HG03108 (cell line): Measurements from ENCODE around the gene CTNNA3.
"Not testable (repeated sequence)": the region's sequence is repeated elsewhere in the genome, so short reads cannot be mapped to it uniquely, and the experiment has no call there.

Source experiments
- ATAC-seq: cut with Tn5 transposase; IDR thresholded peaks from one replicate; pipeline ENCODE4 v1.9.1; 2021; ENCODE audit warnings: moderate library complexity; ENCODE audit not compliant: unreplicated experiment

Gene CTNNA3

GRCh38 chr10:66483966-66484365 lies 1212.0 kb downstream of the CTNNA3 start:
- no peak for ATAC-seq

GRCh38 chr10:66472156-66472555 lies 1223.8 kb downstream of the CTNNA3 start:
- no peak for ATAC-seq

- no peak for ATAC-seq
These were observed 1229.0 kb downstream of the CTNNA3 start for GRCh38 chr10:66467042-66467441.

- ATAC-seq = no peak
These were observed 1229.4 kb downstream of the CTNNA3 start for GRCh38 chr10:66466622-66467021.

- no peak for ATAC-seq
These were observed 1232.4 kb downstream of the CTNNA3 start for GRCh38 chr10:66463611-66464010.

GRCh38 chr10:66457629-66458028 lies 1238.4 kb downstream of the CTNNA3 start:
- ATAC-seq = no peak

- ATAC-seq = no peak
These were observed 1240.7 kb downstream of the CTNNA3 start for GRCh38 chr10:66455304-66455703.

GRCh38 chr10:66440568-66440967 lies 1255.4 kb downstream of the CTNNA3 start:
- no peak for ATAC-seq

GRCh38 chr10:66414943-66415342 lies 1281.1 kb downstream of the CTNNA3 start:
- no peak for ATAC-seq

GRCh38 chr10:66405566-66405965 lies 1290.4 kb downstream of the CTNNA3 start:
- no peak for ATAC-seq

GRCh38 chr10:66398669-66399068 lies 1297.3 kb downstream of the CTNNA3 start:
- ATAC-seq = no peak

GRCh38 chr10:66394342-66395063 lies 1301.5 kb downstream of the CTNNA3 start:
- no peak for ATAC-seq

- ATAC-seq = no peak
These were observed 1305.1 kb downstream of the CTNNA3 start for GRCh38 chr10:66390926-66391325.

GRCh38 chr10:66381045-66381444 lies 1315.0 kb downstream of the CTNNA3 start:
- no peak for ATAC-seq

- ATAC-seq = no peak
These were observed 1317.7 kb downstream of the CTNNA3 start for GRCh38 chr10:66378117-66378876.

GRCh38 chr10:66368146-66368545 lies 1327.8 kb downstream of the CTNNA3 start:
- no peak for ATAC-seq

- no peak for ATAC-seq
These were observed 1329.8 kb downstream of the CTNNA3 start for GRCh38 chr10:66366163-66366562.

- no peak for ATAC-seq
These were observed 1330.3 kb downstream of the CTNNA3 start for GRCh38 chr10:66365686-66366085.

GRCh38 chr10:66362522-66362921 lies 1333.5 kb downstream of the CTNNA3 start:
- ATAC-seq = no peak

GRCh38 chr10:66353822-66354221 lies 1342.2 kb downstream of the CTNNA3 start:
- not testable (repeated sequence) for ATAC-seq

GRCh38 chr10:66353422-66353821 lies 1342.6 kb downstream of the CTNNA3 start:
- ATAC-seq = no peak

GRCh38 chr10:66350622-66351399 lies 1345.2 kb downstream of the CTNNA3 start:
- no peak for ATAC-seq
